GM15510 (cell line): ENCODE results near the gene CHST12.

Source experiments
- POLR2A ChIP-seq: IDR thresholded peaks from 3 replicates; pipeline ENCODE4 v1.6.1; 2011; ENCODE audit warnings: borderline replicate concordance; ENCODE audit not compliant: insufficient read length; ENCODE audit errors: extremely low read depth

CHST12 gene

GRCh38 chr7:2488681-2489080, 85.3 kb downstream of the CHST12 start:
- TF ChIP-seq POLR2A: no peak

- TF ChIP-seq POLR2A: no peak
Observed at GRCh38 chr7:2490181-2490651, 86.8 kb downstream of the CHST12 start.

- TF ChIP-seq POLR2A: no peak
Observed at GRCh38 chr7:2492038-2492437, 88.6 kb downstream of the CHST12 start.

- TF ChIP-seq POLR2A: no peak
Observed at GRCh38 chr7:2493205-2494164, 90.1 kb downstream of the CHST12 start.

GRCh38 chr7:2494191-2495130, 91.0 kb downstream of the CHST12 start:
- no peak for TF ChIP-seq POLR2A

- no peak for TF ChIP-seq POLR2A
Observed at GRCh38 chr7:2495418-2496299, 92.2 kb downstream of the CHST12 start.

- no peak for TF ChIP-seq POLR2A
Observed at GRCh38 chr7:2496375-2496774, 93.0 kb downstream of the CHST12 start.

GRCh38 chr7:2497065-2497464, 93.7 kb downstream of the CHST12 start:
- TF ChIP-seq POLR2A: no peak

GRCh38 chr7:2497500-2498336, 94.3 kb downstream of the CHST12 start:
- no peak for TF ChIP-seq POLR2A
